Renal cortical epithelial cell (primary cell): ENCODE results near the gene BTBD18. TPM values are rescaled to one million over a fixed set of nuclear protein-coding genes. Genes with fewer than 3 reads are reported as not detected.
A peak's percentile ranks its signal among the peaks of the same experiment; 100 is the strongest.

Source experiments
- DNase-seq: peaks from one replicate; pipeline ENCODE4 v3.0.0-alpha.2; 2011; ENCODE audit warnings: low read depth
- total RNA-seq: library from RNA; depleted of rRNA; stranded (reverse); fragments of >200 nt; gene quantifications from 2 replicates; pipeline ENCODE4 v1.2.3, GENCODE V29; 2014

BTBD18 gene, protein sequence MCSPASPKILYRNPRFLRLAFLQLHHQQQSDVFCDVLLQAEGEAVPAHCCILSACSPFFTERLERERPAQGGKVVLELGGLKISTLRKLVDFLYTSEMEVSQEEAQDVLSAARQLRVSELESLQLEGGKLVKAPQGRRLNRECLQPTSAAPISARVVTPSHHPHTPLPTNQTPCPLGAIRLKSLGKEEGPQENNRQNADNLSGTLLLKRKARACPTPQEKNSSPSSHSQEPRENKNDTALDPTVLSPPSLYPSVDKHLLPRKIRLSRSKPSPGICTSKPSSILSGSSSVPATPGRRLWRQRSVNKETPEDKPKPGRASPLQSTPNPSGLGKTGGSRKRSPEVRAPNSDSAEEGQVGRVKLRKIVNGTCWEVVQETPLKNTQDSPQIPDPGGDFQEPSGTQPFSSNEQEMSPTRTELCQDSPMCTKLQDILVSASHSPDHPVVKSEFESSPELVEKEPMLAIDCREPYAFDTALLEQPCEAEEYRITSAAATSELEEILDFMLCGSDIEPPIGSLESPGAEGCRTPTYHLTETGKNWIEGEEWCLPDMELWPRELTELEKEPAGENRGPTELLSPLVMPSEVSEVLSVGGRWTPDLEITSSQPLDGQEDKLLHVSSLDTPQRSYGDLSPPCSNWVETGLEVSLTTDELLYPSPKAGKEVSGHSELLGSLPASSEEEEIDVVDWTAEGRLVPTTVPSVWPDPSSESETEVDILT
- not detected in 2 replicates for total RNA-seq

DNA sequence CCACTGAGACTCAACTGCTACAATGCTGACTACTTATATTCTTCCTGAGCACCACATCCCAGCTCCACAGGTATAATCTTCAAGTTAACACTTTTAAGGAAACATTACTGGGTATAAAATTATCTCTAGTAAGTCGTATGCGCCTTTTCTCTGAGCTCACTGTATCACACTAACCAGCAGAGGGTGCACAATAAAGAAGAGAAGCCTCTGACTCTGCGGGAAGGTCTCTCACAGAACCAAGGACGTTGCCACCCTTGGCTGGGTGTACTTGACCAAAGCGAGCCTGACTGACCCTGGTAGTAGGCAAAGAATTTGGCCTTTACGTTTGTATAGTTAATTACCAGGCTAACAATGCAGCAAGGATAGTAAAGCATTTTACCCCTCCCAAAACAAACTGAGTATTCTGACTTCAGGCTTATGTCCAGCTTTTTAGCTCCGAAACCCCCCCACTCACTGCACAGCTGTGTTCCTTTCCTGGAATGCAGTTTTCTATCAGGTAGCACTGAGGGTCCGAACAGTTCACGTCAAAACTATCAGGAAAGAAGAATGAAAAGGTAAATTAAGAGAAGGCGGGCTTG, at the start of gene BTBD18:
Gene BTBD18 (minus strand): TSS at position 144 of the 578 bp plus-strand sequence. CDS start 631 bp downstream, outside the sequence.
- DNase-seq = peak; percentile 69

DNA sequence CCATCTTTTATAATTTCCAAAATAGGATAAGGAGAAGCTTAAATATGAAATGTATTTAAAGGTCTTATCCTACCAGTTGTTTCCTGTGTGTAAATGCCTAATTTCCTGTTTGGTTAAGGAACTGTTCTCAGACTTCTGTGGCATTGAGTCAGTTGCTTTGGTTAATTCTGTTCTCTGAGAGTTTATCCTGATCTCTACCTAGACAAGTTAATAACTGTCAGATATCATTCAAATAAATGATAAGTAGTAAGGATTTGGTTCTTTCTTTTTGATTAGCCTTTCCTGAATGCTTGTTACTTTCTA, 49.5 kb upstream of the BTBD18 start:
- no peak for DNase-seq

DNA sequence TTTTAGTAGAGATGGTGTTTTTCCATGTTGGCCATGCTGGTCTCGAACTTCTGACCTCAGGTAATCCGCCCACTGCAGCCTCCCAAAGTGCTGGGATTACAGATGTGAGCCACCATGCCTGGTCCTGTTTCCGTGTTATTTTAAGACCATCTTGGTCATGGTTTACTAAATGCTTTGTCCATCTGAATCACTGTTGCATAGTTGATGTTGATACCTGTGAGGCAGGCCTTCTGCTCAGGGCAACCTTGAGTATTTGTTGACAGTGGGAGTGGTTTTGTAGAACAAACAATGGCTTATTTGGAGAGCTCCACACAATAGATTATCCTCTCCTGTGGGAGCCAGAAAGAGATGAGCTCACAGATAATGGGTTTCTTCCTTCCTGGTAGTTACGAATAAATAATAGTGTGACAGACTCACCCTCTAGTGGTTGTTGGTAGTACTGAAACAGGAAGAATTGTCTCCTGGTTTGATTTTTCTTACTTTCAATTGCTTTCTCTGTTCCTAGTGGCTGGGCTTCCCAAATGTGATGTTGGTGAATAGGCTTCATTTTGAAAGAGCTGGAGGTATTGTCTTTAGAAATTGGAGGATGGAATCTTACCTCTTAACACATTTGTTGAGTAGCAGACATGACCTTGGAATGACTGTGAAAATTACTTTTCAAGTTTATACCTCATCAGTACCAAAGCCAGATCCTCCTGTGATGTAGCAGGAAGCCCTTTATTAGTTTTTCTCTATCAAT, 49.0 kb upstream of the BTBD18 start:
- DNase-seq = peak; percentile 81

DNA sequence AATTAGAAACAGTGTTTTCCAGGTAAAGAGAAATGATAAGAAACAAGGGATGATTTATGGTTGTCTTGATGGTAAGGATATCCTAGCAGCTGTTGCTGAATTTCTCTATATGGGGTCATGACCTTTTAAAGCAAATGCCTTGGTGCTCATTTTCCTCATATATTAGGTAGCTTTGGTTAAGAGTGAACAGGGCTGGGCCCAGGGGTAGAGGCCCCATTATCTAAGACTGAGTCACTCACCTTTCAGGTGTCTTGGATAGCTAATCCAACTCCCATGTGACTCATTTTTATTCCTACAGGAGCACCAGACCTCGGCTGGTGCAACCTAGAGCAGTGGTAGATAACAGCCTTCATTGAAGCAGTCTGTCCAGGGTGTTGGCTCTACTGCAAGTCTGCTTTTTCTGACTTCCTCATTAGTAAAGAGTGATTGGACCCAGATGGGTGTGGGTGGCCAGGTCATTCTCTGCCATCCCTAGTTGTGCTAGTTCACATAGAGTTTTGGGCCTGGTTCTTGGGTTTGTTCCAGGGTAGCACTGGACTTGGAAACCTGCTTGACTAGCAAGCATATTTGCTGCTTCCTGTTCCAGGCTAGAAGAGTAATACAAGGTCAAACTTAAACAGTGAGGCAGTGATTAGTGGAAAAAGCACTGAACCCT, 47.4 kb upstream of the BTBD18 start:
- DNase-seq = peak; percentile 86

DNA sequence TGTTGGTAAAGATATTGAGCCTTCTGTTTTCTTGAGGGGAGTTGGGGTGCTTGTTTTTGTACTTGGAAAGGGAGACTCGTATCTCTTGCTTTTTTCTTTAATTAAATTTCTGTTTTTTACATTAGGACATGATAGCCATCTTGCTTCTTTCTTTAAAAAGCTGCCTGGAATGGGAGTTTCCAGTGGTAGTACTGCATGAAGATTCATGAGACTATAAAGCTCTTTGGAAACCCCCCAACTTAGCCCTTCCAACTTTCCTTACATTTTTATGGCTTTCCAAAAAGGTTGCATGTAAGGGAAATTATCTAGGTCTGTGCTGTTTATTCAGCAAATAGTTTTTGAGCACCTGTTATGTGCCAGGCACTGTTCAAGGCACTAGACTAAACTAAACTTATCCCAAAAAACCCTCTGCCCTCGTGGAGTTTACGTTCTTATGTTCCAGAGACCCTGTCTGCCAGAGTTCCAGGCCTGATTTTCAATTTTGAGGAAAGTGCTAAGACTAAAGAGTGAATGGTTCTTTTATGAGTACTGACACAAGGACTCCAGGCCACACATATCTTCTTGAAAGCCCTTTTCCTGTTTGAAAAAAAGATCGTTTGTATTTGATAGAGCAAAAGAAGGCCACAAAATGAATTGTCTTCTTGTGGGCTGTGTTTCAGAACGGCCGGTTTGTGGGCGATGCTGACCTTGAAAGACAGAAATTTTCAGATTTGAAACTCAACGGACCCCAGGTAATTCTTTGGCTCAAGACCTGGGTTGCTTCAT, 41.9 kb upstream of the BTBD18 start:
- DNase-seq = no peak

DNA sequence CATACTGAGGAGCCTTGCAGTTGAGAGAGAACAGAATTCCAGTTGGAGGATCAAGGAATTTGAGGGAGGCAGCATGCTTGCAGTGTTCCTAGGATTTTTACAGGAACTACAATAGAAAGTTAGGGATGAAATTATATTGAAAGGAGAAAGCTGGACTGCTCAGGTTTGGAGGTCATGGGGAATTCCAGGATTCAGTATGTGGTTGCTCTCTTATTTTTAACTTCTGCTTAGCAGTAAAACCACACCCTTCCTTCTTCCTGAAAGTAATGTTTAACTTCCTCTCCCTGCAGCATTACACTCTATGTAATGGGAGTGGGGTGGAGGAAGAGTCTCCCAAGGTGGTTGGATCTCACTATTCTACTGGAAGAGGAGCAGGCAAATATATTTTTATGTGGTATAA, 41.3 kb upstream of the BTBD18 start:
- peak; percentile 88 for DNase-seq

DNA sequence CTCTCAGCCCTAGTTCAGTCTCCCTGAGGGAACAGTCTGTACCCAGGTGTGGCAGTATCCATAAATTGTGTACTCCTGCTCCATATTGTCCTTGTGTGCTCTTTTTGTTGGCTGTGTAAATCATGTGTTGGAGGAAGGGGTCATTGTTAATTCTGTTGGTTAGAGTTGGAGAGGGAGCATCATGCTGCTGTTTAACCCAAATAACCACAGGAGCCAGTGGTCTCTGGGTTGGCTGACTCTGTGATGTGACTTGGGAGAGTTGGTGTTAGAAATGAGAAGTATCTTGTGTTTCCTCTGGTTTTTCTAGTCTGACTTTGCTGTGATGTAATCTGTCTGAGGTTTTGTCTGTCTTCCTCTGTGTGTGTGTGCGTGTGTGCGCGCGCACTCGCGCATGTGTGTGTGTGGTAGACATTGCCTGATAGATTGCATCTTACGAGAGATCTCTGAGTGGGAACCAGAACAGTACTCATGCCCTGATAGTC, 40.5 kb upstream of the BTBD18 start:
- peak; percentile 71 for DNase-seq

DNA sequence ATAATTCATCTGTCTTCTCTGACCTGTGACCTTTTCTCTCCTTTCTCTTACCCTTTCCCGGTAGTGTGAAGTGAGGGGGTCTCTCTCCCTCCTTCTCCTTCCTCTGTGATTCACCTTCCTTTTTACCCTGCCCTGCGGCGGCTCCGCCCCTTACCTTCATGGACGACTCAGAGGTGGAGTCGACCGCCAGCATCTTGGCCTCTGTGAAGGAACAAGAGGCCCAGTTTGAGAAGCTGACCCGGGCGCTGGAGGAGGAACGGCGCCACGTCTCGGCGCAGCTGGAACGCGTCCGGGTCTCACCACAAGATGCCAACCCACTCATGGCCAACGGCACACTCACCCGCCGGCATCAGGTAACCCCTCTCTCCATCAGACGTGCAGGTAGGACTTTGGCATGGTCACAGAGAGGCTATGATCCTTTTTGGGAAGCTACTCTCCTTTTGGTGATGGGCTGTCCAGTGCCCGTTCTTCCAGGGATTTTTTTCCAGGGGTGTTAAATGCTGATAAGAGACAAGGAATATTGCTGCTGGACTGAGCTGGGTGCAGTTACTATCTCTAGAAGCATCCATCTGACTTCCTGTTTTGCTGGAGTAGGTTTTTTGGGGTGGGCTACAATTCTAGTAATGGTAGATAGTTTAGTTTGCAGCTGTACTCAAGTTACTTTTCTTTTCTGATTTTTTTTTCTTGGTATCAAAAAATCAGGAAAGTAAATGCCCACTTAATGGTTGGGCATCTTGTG, 39.9 kb upstream of the BTBD18 start:
- DNase-seq = no peak

DNA sequence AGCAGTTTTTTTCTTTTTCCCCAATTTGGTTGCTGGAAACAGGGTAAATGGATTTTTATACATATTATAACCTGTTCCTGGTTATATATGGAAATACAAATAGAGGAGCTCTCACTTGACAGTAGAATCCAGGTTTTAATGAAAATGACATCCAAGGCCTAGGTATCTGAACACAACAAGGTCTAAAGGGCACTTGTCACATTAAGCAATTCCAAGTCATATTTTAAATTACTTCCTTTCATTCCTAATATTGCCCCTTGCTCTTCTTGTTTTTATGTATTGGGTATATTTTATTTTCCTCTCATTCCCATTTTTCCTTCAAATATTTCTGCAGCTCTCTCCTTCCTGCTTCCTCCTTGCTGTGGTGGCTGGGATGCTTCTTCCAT, 37.1 kb upstream of the BTBD18 start:
- DNase-seq = no peak

DNA sequence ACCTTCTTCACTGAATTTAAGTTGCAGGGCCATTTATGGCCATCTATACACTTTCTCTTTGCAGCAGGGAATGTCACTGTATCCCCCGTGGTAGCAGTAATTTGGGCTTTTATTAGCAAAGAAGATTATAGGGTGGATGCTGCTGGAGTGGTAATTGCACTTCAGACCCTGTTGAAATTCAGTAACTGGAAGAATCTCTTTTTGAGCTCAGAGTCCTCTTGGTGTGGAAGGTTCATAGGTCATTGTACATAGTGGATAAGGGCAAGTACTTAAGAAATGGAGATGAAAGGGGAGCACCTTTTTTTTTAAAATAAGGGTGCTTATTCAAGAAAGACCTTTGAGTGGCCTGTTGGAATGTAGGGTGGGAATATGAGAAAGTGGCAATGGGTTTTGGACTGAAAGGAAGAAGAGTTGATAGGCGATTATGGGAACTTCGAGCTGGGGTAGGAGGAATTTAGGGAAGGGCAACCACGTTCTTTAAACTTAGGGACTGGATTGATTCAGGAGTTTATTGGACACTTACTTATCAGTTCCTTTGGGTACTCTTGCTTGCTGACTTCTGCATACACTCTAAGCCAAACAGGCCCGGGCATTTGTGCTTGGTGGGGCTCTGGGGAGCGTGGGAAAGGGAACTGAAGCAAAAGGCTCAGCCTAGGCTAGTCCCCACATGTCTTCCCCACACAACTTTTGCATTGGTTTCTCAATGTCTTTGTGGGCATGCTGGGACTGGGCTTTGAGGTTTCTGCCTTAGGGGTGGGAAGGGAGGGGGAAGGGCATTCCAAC, 36.5 kb upstream of the BTBD18 start:
- DNase-seq = peak; percentile 59

DNA sequence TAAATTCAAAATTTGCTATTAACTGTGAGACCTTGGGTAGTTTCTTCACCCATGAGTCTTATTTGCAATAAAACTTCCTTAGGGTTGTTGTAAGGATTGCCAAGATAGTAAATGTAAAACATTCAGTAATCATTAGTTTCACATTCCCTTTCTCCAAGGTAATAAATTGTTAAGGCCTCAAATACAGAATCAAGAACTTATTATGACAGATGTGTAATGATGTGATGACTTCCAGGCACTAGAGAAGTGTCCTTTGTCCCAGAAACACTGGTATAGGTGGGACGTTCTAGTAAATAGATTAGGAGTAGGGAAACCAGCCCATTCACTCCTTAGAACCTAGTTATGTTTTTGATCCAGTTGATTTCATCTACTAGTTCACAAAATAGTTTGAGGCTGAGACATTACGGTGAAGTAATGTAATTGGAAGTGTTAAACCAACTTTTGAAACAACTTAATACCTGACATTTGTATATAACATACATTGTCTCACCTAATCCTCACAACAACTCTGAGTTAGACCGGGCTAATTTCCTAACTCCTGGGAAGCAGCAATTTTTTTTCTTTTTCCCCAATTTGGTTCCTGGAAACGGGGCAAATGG, 35.5 kb upstream of the BTBD18 start:
- DNase-seq = no peak

DNA sequence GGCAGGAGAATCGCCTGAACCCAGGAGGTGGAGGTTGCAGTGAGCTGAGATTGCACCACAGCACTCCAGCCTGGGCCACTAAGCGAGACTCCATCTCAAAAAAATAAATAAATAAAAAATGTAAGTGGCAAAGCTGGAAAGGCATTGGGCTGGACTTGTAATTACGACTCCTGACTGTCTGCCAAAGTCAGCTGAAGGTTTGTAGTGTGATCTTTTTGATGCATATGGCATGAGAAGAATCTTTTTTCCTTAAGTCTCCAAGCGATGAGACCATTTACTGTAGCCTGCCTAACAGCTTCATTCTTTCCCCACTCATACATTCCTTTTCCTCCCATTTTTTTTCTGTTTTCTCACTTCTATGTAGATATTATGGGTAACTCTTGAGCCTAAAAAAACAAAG, 34.8 kb upstream of the BTBD18 start:
- DNase-seq = no peak

DNA sequence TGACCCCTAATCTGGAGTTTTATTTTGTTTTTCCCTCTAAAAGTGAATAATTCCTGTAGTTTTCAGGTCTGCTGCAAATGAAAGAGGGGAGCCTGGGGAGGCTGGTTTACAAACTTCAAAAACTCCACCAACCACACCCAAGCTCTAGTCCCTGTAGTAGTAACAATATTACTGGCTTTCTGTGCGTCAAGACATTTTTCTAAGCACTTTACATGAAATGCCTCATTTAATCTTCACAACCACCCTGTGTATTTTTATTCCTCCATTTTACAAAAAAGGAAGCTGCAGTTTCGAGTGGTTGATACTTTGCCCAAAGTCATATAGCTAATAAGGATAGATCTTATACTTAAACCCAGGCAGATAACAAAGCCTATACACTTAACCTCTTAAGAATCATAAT, 33.5 kb upstream of the BTBD18 start:
- DNase-seq = no peak

DNA sequence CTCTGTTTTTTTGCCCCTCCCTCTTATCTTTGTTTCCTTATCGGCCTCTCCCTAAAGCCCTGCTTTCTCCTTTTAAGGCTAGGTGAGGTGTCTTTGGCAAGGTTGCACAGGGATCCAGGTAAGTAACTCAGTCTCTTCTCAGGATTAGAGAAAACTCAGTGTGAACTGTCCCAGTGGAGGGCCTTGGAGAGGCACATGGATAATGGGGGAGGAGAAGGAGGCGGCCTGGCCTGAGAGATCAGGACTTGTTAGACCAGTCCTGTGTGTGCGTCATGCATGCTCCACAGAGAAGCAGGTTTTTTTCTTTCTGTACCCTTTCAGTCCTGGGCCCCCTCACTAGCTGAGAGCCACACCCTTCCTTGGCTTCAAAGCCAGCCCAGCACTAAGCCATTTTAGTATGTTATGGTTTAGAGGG, 29.9 kb upstream of the BTBD18 start:
- DNase-seq = peak; percentile 61

DNA sequence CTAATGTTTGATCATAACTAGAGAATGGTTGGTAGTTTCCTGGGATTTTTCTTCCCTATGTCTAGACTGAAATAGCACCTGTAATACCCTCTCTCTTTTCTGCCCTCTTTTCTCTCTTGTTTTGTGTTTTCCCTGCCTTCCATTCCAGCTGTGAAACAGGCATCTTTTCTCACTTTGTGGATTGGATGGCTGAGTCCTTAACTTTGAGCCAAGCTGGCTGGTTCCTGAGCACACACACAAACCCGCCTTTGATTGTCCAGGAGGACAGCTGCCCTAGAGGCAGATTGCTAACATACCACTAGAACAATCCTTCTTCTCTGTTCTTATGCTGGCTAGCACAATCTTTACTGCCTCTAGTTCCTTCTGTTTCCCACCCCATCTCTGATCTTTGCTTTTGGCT, 27.7 kb upstream of the BTBD18 start:
- peak; percentile 88 for DNase-seq

DNA sequence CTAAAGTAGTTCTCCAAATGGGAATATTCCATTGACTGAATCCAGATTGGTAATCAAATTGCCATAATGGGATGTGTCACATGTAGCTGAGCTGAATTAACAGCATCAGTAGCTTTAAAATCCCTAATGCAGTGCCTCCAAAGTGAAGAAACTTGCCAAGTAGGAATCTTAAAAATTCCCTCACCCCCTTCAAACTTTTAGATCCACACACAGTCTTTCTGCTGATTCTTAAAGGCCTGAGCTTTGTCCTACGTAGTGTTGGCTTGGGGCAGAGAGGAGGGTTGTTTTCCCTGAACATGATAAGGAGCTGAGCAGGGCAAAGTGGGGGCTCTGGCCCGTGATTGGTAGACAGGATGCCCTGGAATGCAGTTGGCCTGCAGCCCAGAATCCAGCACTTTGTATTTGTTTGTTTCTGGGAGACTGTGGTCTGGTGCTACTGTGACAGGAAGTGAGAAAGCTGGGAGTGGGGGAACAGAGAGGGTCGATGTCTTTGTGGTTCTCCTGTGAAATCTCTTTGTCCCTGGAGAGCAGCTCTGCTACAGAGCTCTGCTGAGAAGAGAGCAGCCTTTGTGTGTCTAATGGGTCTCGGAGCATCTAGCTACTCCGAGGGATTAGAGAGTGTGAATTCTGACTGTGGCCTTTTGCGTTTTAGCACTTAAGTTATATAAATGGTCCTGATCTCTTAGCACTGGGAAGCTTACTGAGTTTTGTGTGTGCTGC, 26.9 kb upstream of the BTBD18 start:
- peak; percentile 99 for DNase-seq

DNA sequence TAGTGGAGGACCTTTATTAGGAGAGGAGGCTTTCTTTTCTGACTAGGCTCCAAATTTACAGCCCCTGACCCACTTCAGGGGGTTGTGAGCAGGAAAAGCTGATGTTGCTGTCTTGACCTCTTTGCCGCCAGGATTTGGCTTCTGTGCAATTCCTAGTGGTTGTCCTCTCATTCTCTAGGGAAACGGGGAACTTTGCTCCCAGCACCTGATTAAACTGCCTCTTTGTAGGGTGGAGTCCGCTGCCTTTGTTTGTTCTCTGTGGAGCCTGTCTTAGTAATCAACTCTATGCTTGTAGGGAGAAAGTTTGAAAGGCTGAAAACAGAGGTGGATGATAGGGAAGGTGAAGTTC, 26.3 kb upstream of the BTBD18 start:
- peak; percentile 86 for DNase-seq

DNA sequence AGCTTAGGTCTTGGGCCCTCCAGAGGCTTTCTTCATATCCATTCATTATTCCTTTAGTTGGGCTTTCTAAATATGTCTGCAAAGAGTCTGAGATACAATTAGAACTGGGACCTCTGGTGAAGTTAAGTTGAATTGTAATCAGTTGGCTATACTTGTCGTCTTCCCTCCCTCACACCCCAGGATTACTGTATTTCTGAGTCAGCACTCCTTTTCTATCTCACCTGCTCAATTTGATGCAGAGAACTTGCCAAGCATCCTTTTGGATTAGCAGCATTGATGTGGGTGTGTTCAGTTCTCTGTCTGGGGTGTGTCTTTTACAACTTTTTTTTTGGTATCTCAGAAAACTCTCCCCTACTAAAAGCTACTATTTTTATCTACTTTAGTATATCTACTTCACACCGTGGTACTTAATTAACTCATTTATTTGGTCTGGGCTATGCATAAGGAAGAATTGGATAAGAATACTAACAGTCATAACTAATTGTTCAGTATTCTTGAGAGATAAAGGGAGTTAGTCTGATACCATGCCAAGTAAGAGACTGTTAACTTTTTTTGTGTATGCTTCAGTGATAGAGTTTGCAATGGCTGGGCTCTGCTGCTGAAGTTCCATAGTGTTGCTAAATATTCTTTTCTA, 25.1 kb upstream of the BTBD18 start:
- DNase-seq = no peak
